Psoas muscle (tissue), 8 donors: Measurements from ENCODE around the gene RAD51B. TPM values are rescaled to one million over a fixed set of nuclear protein-coding genes. Genes with fewer than 3 reads are reported as not detected.

Experiments
- ATAC-seq, 4 donors: fragments of 200-7000 bp; cut with Tn5 transposase; one replicate each; pipeline ENCODE4 v1.9.1; 2020; ENCODE audit warnings: moderate library complexity in 3 of 4, mild to moderate bottlenecking in 2 of 4
- DNase-seq, 2 donors: peaks; one replicate each; pipeline ENCODE4 v3.0.0-alpha.2; 2020
- H3K27ac ChIP-seq: fragments of 200-600 bp; one replicate; pipeline ENCODE4 v1.8.0; 2022
- H3K27me3 ChIP-seq, 3 donors: fragments of 200-600 bp in 1 of 3; one replicate each; pipeline versions ENCODE4 v1.6.1 to v1.8.0; 2013 to 2022; ENCODE audit warnings: low read length in 2 of 3, mild to moderate bottlenecking in 2 of 3, moderate library complexity in 1 of 3; ENCODE audit not compliant: insufficient read depth in 3 of 3
- H3K36me3 ChIP-seq, 2 donors: fragments of 200-600 bp in 1 of 2; one replicate each; pipeline versions ENCODE4 v1.6.1 to v1.8.0; 2013 to 2022; ENCODE audit warnings: low read depth in 1 of 2, mild to moderate bottlenecking in 1 of 2, moderate library complexity in 1 of 2; ENCODE audit not compliant: insufficient read depth in 1 of 2
- H3K4me1 ChIP-seq: fragments of 200-600 bp; one replicate; pipeline ENCODE4 v1.8.0; 2022
- H3K4me3 ChIP-seq: fragments of 200-600 bp; one replicate; pipeline ENCODE4 v1.8.0; 2022; ENCODE audit warnings: mild to moderate bottlenecking
- H3K9me3 ChIP-seq: fragments of 200-600 bp; one replicate; pipeline ENCODE4 v1.8.0; 2022
- WGBS, 3 donors: extraction: QIAGEN DNeasy Blood & Tissue Kit; methylation state at CpG; one replicate each; pipeline versions ENCODE4 v1.1.6 to v1.1.7; 2013; 5-methylcytosine and 5-hydroxymethylcytosine counted together
- intact Hi-C, 2 donors: fragments of 100-400 bp; cut with DNase I; formaldehyde crosslinking; loops; one replicate each; pipeline versions ENCODE4 v1.11.0 to v1.14.2; 2022
- polyA plus RNA-seq, 3 donors: library from polyadenylated mRNA; stranded (reverse); fragments of 200-250 nt; gene quantifications; one replicate each; pipeline ENCODE4 v1.2.3, GENCODE V29; 2013
- total RNA-seq, 4 donors: library from RNA; stranded (reverse); fragmentation: NEBNext Ultra II Directional in 2 of 4; extraction: Animal tissue kit (Norgen Biotek cat#: 25700) in 2 of 4; gene quantifications; one replicate each; pipeline versions ENCODE4 v1.2.1 to v1.2.4, GENCODE V29; 2021 to 2023
- TF ChIP-seq, protein P1 (sequence below): fragments of 200-600 bp; IDR thresholded peaks from one replicate; pipeline ENCODE4 v1.8.0; 2022; ENCODE audit warnings: antibody characterized with exemption
- donor health status: healthy with polysubstance abuse.
- donor health status: DM: no; HTN: no; CAD: no; lungs with moderate emphysema.
- donor health status: Bipolar disorder and iron deficiency.
- donor health status: healthy.
- donor health status: DM: yes; HTN: yes; CAD: no.
- donor health status: DM: no; HTN: no; CAD: no.
- donor health status: DM: no; HTN: no; CAD: no.
- donor health status: DM: yes; HTN: yes; CAD: no.

RAD51B gene
- total and polyA plus RNA-seq, 7 donors: 0.60 to 7.2 (median 2.2) TPM

DNA sequence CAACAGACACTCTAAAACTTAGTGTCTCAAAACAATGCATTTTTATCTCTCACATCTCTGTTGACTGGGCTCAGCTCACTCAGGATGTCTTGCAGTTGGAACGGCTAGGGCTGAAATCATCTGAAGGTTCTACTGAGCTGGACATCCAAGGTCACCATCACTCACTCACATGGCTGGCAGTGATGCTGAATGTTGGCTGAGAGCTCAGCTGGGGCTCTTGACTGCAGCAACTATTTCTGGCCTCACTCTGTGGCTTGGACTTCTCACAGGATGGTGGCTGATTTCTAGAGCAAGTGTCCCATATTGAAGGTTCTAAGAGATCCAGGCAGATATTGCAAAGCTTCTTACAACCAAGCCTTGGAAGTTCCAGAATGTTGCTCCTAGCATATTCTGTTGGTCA is 806.8 kb downstream of the RAD51B start:
- no peaks in the 10 kb centered on the region for H3K9me3 ChIP-seq
- TF ChIP-seq, protein P1, sequence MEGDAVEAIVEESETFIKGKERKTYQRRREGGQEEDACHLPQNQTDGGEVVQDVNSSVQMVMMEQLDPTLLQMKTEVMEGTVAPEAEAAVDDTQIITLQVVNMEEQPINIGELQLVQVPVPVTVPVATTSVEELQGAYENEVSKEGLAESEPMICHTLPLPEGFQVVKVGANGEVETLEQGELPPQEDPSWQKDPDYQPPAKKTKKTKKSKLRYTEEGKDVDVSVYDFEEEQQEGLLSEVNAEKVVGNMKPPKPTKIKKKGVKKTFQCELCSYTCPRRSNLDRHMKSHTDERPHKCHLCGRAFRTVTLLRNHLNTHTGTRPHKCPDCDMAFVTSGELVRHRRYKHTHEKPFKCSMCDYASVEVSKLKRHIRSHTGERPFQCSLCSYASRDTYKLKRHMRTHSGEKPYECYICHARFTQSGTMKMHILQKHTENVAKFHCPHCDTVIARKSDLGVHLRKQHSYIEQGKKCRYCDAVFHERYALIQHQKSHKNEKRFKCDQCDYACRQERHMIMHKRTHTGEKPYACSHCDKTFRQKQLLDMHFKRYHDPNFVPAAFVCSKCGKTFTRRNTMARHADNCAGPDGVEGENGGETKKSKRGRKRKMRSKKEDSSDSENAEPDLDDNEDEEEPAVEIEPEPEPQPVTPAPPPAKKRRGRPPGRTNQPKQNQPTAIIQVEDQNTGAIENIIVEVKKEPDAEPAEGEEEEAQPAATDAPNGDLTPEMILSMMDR: no peak
- H3K4me3 ChIP-seq: no peak overlapping the region
- no peaks in the 10 kb centered on the region for H3K36me3 ChIP-seq
- H3K27me3 ChIP-seq: no peaks in the 10 kb centered on the region
- H3K4me1 ChIP-seq: peaks cover 21% of the 10 kb centered on the region
- DNase-seq: peak in 1 of 2 donors; percentile 42
- intact Hi-C loops: no loop called here
- peak; percentile 78 to 90 (median 86) for ATAC-seq
- peak overlapping the region; percentile 61 for H3K27ac ChIP-seq
- WGBS, 3 donors: 4 to 17% (median 7%) methylated on average over 1 of the region's 1 CpG

DNA sequence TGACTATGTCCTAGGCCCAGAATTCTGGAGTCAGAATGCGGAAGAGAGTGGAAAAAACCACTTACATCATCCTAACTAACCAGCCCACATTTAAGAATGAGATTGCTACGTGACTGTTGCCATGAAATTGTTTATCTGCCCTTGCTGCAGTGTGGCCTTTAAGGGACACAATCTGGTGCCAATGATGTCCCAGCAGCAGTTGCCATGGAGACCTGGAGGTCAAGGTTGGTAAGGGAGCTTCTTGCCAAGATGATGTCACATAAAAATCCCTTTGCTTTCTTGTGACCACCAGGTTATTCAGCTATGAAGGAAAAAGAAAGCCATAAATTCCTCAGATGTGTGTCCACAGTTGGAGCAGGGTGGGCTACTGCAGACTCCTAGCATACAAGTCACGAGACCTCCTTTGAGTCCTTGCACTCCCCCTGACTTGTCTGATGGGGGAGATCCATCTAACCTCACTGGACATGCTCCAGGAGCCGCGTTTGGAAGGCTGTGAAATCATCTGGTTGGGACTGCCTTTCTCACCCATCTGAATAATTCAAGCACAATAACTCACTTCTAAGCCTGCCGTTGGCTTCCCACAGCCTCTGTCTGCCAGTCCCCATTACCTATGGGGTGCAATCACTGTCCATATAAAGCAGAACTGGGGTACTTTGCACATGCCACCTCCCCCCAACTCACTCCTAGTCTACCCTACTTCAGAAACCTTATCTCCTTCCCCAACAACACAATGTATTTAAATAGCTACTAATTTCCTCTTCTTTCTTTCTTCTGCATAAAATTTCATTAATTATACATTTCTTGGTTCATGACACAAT is 807.7 kb downstream of the RAD51B start:
- H3K27ac ChIP-seq: peak overlapping the region; percentile 61
- no peak for ATAC-seq
- peaks cover 12% of the 10 kb centered on the region for H3K4me1 ChIP-seq
- H3K27me3 ChIP-seq: no peaks in the 10 kb centered on the region
- intact Hi-C loops: no loop called here
- no peak overlapping the region for H3K4me3 ChIP-seq
- TF ChIP-seq, protein P1: no peak
- no peak for DNase-seq
- H3K9me3 ChIP-seq: no peaks in the 10 kb centered on the region
- 50 to 64% (median 61%) methylated on average over 6 of the region's 6 CpGs for WGBS, 3 donors
- no peaks in the 10 kb centered on the region for H3K36me3 ChIP-seq

DNA sequence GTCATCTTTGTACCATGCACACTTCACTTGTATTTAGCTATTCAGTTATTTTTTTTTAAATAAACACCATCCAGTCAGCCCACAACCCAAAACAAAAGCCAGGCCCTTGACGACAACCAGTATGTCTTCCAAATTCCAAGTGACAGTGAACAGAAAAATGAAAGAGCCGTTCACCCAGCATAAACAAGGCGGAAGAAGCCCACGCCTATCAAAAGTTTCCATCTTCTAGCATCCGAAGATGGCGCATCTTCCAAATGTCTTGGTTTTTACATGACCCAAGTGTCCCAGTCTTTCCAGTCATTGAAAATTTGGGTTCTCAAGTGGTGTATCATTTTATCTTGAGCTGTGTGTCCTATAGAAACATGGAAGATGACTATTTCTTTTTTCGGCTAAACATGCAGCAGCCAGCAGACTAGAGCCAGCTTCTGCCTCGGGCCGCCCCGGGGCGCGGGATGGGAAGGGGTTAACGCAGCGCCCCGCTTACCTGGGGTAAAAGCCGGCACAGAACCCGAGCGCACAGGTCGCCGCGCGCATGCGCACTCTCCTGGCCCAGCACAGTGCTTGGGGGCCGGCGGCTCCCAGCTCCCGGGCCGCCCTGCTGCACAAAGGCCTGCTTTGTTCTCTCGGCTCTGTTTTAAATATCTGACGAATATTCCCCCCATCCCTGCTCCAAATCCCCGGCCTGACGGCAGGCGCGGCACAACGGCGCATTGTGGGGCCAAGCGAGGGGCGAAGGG is 808.5 kb downstream of the RAD51B start:
- DNase-seq (no peak), ATAC-seq (no peak)
- H3K4me3 ChIP-seq: no peak overlapping the region
- no peaks in the 10 kb centered on the region for H3K36me3 ChIP-seq
- WGBS, 3 donors: 73 to 85% (median 75%) methylated on average over 36 to 37 of the region's 37 CpGs
- peaks cover 12% of the 10 kb centered on the region for H3K4me1 ChIP-seq
- H3K27me3 ChIP-seq: no peaks in the 10 kb centered on the region
- TF ChIP-seq, protein P1: no peak
- no peaks in the 10 kb centered on the region for H3K9me3 ChIP-seq
- intact Hi-C loops: no loop called here
- no peak overlapping the region for H3K27ac ChIP-seq

DNA sequence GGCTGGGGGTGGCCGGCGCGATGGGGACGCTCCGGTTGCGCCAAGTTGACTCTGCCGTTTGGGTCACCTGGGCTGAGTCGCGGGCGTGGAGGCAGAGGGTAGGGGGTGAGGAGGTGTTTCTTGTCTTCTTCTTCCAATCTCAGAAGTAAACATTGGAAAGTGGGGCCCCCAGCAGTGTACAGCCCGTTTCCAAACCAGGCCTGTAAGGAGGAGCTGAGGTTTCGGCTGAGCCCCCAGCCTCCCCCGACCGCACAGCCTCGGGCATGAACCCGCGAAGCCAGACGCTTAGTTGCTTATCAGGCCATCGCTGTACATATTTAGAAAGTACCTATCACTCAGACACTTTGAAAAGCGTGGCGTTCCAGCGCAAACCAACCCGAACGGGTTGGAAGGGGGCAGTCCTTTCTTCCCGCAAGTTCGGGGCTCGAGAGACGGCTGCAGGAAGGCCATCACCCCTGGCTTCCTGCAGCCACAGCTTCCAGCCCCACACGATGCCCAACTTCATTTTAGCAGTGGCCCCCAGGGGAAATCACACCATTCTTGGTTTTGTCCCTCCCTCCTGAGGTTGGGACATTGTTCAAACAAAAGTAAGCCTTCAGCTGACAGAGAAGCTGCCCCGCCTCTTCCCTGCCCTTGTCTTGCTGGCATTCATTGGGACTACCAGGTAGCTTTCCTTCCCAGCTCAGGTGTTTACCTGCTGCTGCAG is 809.2 kb downstream of the RAD51B start:
- TF ChIP-seq, protein P1: no peak
- Histone ChIP-seq H3K4me1 (peaks cover 15% of the 10 kb centered on the region), H3K4me3 (no peak overlapping the region), H3K27me3 (no peaks in the 10 kb centered on the region), H3K9me3 (no peaks in the 10 kb centered on the region), H3K36me3 (no peaks in the 10 kb centered on the region), H3K27ac (no peak overlapping the region)
- ATAC-seq (no peak), DNase-seq (no peak)
- intact Hi-C loops: no loop called here
- WGBS, 3 donors: 83 to 90% (median 84%) methylated on average over 30 of the region's 30 CpGs
